Upper lobe of right lung (tissue), 1 donor: ENCODE data around the gene SP2. TPM values are rescaled to one million over a fixed set of nuclear protein-coding genes. Genes with fewer than 3 reads are reported as not detected.

ENCODE experiments used
- ATAC-seq: fragments of 200-7000 bp; cut with Tn5 transposase; one replicate; pipeline ENCODE4 v1.9.1; 2020; ENCODE audit warnings: mild to moderate bottlenecking, moderate library complexity
- DNase-seq: peaks from one replicate; pipeline ENCODE4 v3.0.0-alpha.2; 2020
- H3K27ac ChIP-seq: fragments of 200-600 bp; one replicate; pipeline ENCODE4 v1.8.0; 2022
- H3K27me3 ChIP-seq: fragments of 200-600 bp; one replicate; pipeline ENCODE4 v1.8.0; 2022; ENCODE audit warnings: mild to moderate bottlenecking
- H3K36me3 ChIP-seq: fragments of 200-600 bp; one replicate; pipeline ENCODE4 v1.8.0; 2022
- H3K4me1 ChIP-seq: fragments of 200-600 bp; one replicate; pipeline ENCODE4 v1.8.0; 2022
- H3K4me3 ChIP-seq: fragments of 200-600 bp; one replicate; pipeline ENCODE4 v1.8.0; 2022; ENCODE audit warnings: mild to moderate bottlenecking
- H3K9me3 ChIP-seq: fragments of 200-600 bp; one replicate; pipeline ENCODE4 v1.8.0; 2022
- intact Hi-C: fragments of 100-400 bp; cut with DNase I; formaldehyde crosslinking; loops from one replicate; pipeline ENCODE4 v1.11.0; 2022
- total RNA-seq: library from RNA; stranded (reverse); fragmentation: NEBNext Ultra II Directional; extraction: Animal tissue kit (Norgen Biotek cat#: 25700); gene quantifications from one replicate; pipeline ENCODE4 v1.2.1, GENCODE V29; 2021
- TF ChIP-seq, protein P1 (sequence below): fragments of 200-600 bp; IDR thresholded peaks from one replicate; pipeline ENCODE4 v1.8.0; 2022; ENCODE audit warnings: antibody characterized with exemption
- donor health status: DM: no; HTN: yes; CAD: no; lungs with severe emphysema.

Gene SP2
- total RNA-seq, 1 donor from 2014 or later = 16.9 TPM

DNA sequence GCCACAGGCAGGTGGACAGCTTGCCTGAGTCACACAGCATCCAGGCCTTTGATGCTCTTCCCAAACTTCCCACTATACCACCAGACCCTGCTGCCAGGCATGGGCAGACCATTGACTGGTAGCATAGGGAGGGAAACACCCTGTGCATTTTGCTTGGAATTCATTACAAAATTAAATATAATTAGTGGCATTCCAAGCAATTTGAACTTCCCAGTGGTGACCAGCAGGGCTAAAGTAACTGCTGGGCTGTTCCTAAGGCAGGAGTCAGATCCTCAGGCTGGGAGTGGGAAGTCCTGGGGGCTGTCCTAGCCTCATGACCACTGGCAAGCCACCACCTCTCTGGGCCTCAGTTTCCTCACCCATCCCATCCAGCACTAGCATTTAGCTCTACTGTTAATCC, 57.9 kb downstream of the SP2 start:
- intact Hi-C loops = no loop called here
- Histone ChIP-seq H3K4me1 (peaks cover 23% of the 10 kb centered on the region), H3K9me3 (no peaks in the 10 kb centered on the region), H3K27me3 (no peaks in the 10 kb centered on the region), H3K4me3 (peak overlapping the region; percentile 5), H3K36me3 (no peaks in the 10 kb centered on the region), H3K27ac (peak overlapping the region; percentile 70)
- TF ChIP-seq, protein P1, sequence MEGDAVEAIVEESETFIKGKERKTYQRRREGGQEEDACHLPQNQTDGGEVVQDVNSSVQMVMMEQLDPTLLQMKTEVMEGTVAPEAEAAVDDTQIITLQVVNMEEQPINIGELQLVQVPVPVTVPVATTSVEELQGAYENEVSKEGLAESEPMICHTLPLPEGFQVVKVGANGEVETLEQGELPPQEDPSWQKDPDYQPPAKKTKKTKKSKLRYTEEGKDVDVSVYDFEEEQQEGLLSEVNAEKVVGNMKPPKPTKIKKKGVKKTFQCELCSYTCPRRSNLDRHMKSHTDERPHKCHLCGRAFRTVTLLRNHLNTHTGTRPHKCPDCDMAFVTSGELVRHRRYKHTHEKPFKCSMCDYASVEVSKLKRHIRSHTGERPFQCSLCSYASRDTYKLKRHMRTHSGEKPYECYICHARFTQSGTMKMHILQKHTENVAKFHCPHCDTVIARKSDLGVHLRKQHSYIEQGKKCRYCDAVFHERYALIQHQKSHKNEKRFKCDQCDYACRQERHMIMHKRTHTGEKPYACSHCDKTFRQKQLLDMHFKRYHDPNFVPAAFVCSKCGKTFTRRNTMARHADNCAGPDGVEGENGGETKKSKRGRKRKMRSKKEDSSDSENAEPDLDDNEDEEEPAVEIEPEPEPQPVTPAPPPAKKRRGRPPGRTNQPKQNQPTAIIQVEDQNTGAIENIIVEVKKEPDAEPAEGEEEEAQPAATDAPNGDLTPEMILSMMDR = no peak
- no peak for ATAC-seq
- DNase-seq = no peak

DNA sequence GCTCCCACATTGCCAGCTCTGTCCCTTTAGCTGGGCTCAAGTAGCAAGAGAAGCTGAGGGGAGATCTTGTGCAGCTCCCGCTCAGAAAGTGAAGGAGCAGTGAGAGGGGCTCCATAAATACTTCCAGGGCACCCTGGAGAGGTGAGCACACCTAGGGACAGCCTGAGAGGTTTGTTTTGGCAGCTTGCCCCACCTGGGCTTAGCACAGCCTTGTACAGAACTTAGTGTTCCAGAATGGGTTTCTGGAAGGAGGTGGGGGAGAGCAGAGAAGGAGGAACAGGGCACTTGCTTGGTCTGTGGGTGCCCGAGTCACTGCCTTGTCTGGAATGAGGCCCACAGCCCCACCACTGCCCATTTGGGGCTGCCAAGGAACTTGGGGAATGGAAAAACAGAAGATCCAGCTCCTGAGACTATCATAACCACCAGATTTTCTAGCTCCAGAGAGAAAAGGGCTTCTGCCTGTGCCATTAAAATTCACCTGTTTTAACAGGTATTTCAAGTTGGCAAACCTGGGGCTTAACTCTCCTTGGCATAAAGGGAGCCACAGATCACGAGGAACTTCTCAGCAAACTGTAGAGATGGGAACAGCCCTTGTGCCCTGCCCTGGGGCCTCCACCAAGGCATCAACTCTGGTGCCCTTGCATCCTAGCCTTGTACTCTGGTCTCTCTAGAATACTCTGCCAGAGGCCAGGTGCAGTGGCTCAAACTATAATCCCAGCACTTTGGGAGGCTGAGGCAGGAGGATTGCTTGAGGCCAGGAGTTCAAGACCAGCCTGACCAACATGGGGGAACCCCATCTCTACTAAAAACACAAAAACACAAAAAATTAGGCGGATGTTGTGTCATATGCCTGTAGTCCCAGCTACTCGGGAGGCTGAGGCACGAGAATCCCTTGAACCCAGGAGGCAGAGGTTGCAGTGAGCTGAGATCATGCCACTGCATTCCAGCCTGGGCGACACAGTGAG, 59.7 kb downstream of the SP2 start:
- H3K27ac ChIP-seq = peak overlapping the region; percentile 88
- peak overlapping the region; percentile 50 for H3K4me3 ChIP-seq
- DNase-seq = peak; percentile 94
- TF ChIP-seq, protein P1 = no peak
- H3K27me3 ChIP-seq = no peaks in the 10 kb centered on the region
- H3K36me3 ChIP-seq = no peaks in the 10 kb centered on the region
- H3K4me1 ChIP-seq = peaks cover 11% of the 10 kb centered on the region
- no peaks in the 10 kb centered on the region for H3K9me3 ChIP-seq
- intact Hi-C loops = no loop called here
- peak; percentile 76 for ATAC-seq

GRCh38 chr17:47956791-47957590, 61.0 kb downstream of the SP2 start:
- TF ChIP-seq, protein P1 = no peak
- intact Hi-C loops = no loop called here
- no peaks in the 10 kb centered on the region for H3K36me3 ChIP-seq
- peaks cover 5% of the 10 kb centered on the region for H3K4me1 ChIP-seq
- peak overlapping the region; percentile 50 for H3K4me3 ChIP-seq
- no peaks in the 10 kb centered on the region for H3K9me3 ChIP-seq
- H3K27ac ChIP-seq = peak overlapping the region; percentile 88
- peak; percentile 72 for DNase-seq
- ATAC-seq = peak; percentile 37
- H3K27me3 ChIP-seq = no peaks in the 10 kb centered on the region

DNA sequence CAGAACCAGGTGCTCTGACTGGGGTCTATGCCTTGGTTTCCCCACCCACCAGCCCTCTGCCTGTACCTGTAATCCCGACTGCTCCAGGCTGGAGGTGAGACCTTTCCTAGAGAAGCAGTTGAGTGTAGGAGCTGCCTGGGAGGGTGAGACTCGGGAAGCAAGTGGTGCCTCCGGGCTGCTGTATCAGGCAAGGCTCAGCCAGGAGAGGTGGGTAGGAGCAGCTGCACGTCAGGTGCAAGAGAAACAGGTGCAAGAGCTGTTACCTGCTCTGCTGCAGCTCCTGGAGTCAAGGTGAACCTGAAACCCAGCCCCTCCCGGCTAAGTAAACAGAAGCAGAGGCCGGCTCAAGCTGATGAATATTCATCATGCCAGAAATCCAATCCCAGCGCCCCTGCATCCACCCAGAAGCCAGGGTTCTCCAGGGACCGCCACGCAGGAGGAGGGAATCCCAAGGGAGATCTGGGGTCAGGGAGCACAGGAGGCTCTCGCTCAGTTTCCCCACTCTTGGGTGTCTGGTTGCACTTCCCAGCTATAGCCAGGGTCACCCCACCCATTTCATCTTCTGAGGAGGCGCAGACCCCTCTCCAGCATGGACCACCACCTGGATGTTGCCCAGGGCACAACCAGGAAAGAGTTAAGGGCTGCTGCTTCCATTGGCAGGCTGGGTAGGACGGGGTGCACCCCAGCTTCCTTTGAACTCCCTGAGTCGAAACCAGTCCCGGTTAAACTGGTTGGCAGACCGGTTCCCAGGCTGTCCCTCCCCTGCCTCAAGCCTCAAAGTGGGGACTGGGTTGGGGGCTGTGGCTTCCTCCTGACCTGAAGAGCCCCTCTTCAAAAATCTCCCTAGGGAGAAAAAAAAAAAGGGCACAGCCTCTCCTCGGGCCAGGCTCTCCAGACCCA, 61.8 kb downstream of the SP2 start, which contains the start of gene PRR15L:
PRR15L (minus strand) TSS at position 293 of the 900 bp plus-strand sequence. CDS start 4,649 bp downstream, outside the sequence.
- TF ChIP-seq, protein P1 = no peak
- no peaks in the 10 kb centered on the region for H3K36me3 ChIP-seq
- ATAC-seq = peak; percentile 77
- no peaks in the 10 kb centered on the region for H3K27me3 ChIP-seq
- no peaks in the 10 kb centered on the region for H3K9me3 ChIP-seq
- peaks cover 1% of the 10 kb centered on the region for H3K4me1 ChIP-seq
- peak; percentile 82 for DNase-seq
- H3K4me3 ChIP-seq = peak within 1 kb of the TSS; percentile 50
- intact Hi-C loops = no loop called here
- peak within 1 kb of the TSS; percentile 88 for H3K27ac ChIP-seq
